Measurements from ENCODE around the gene C16orf74.

C16orf74 gene

GRCh38 chr16:85750827-85751697, at the start of gene C16orf74:
Gene C16orf74 (minus strand): TSS chr16:85751096. CDS start chr16:85735217, 15,879 bp downstream.
- peak within 1 kb of the TSS; percentile 99 for H3K4me2 ChIP-seq
- peak within 1 kb of the TSS; percentile 79 for H3K27ac ChIP-seq
- H3K36me3 ChIP-seq: no peaks in the 10 kb centered on the region
- peaks cover 43% of the 10 kb centered on the region for H4K20me1 ChIP-seq
- H3K4me3 ChIP-seq: peak within 1 kb of the TSS; percentile 80
- H3K4me1 ChIP-seq: peaks cover 96% of the 10 kb centered on the region
- no peak for TF ChIP-seq Cebpa-rat (IDR thresholded peaks at IDR 0.05)
- no peaks in the 10 kb centered on the region for H3K9me3 ChIP-seq
- peak within 1 kb of the TSS; percentile 75 for H3K9ac ChIP-seq
- H3K27me3 ChIP-seq: no peaks in the 10 kb centered on the region

DNA sequence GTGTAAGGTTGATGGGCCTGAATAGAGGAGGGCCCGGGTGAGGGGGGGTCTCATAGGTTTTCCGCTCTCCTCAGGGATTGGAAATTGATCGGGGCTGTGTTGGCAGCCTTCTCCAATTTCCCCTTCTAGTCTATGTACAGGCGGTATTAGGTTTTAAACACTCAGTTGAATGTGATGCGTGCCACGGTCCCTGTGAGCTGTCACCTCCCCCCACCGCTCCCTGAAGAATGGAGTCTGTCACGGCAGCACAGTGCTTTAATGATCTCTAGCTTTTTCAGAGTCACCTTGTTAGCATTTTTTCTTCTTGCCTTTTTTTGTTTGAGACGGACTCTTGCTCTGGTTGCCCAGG, 49.4 kb upstream of the C16orf74 start:
- peak overlapping the region; percentile 96 for H3K9ac ChIP-seq
- peak overlapping the region; percentile 84 for H3K4me3 ChIP-seq
- no peaks in the 10 kb centered on the region for H3K27me3 ChIP-seq
- peaks cover 67% of the 10 kb centered on the region for H3K36me3 ChIP-seq
- H3K4me1 ChIP-seq: peaks cover 28% of the 10 kb centered on the region
- peak overlapping the region; percentile 94 for H3K27ac ChIP-seq
- H4K20me1 ChIP-seq: peaks cover 90% of the 10 kb centered on the region
- H3K9me3 ChIP-seq: no peaks in the 10 kb centered on the region
- H3K4me2 ChIP-seq: peak overlapping the region; percentile 99
- TF ChIP-seq Cebpa-rat (IDR thresholded peaks at IDR 0.05): no peak

- Histone ChIP-seq H3K4me1 (peaks cover 28% of the 10 kb centered on the region), H3K27ac (peak within 1 kb of the TSS; percentile 94), H3K9ac (peak within 1 kb of the TSS; percentile 96), H3K9me3 (no peaks in the 10 kb centered on the region), H4K20me1 (peaks cover 90% of the 10 kb centered on the region), H3K4me3 (peak within 1 kb of the TSS; percentile 84), H3K4me2 (peak within 1 kb of the TSS; percentile 99), H3K27me3 (no peaks in the 10 kb centered on the region), H3K36me3 (peaks cover 67% of the 10 kb centered on the region)
- no peak for TF ChIP-seq Cebpa-rat (IDR thresholded peaks at IDR 0.05)
These were observed 48.8 kb upstream of the C16orf74 start, which contains the start of the genes COX4I1 and EMC8 for GRCh38 chr16:85799497-85800320. Gene COX4I1 (plus strand): TSS chr16:85799695. CDS start chr16:85801206, 1,511 bp downstream. Gene EMC8 (minus strand): TSS chr16:85799544. CDS start chr16:85799295, 249 bp downstream.

DNA sequence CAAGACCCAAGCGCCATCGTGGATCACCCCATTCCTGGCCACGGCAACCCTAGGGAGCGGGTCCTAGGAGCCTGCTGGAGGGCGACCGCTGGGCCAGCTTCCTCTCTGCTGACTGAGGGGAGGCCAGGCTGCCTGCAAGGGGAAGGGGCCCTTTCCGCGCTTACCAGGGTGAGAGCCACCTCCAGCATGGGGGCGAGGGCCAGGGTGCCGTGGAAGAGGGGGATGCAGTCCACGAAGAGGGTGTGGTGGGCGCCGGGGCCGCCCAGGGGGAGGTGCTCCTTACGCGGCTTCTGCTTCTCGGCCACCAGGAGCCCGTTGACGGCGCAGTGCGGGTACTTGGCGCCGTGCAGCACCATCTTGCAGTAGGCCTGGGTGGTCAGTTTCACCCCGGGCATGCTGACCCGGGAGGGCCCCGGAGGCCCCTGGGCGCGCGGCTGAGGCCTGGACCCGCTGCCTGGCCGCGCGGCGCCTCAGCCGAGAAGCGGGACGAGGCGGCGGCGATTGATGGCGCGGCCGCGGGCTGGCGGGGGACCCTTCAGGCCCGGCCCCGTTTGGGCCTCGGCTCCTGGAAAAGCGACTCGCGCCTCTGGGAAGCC, 48.1 kb upstream of the C16orf74 start:
- H3K9me3 ChIP-seq: no peaks in the 10 kb centered on the region
- peaks cover 67% of the 10 kb centered on the region for H3K36me3 ChIP-seq
- H3K27me3 ChIP-seq: no peaks in the 10 kb centered on the region
- peak overlapping the region; percentile 94 for H3K27ac ChIP-seq
- H3K9ac ChIP-seq: peak overlapping the region; percentile 96
- H3K4me2 ChIP-seq: peak overlapping the region; percentile 99
- peaks cover 28% of the 10 kb centered on the region for H3K4me1 ChIP-seq
- TF ChIP-seq Cebpa-rat (IDR thresholded peaks at IDR 0.05): no peak
- H4K20me1 ChIP-seq: peaks cover 94% of the 10 kb centered on the region
- H3K4me3 ChIP-seq: peak overlapping the region; percentile 84

GRCh38 chr16:85798283-85798776, 47.4 kb upstream of the C16orf74 start:
- peaks cover 28% of the 10 kb centered on the region for H3K4me1 ChIP-seq
- H3K9me3 ChIP-seq: no peaks in the 10 kb centered on the region
- H3K4me2 ChIP-seq: peak overlapping the region; percentile 99
- no peak for TF ChIP-seq Cebpa-rat (IDR thresholded peaks at IDR 0.05)
- H3K4me3 ChIP-seq: peak overlapping the region; percentile 84
- H3K27me3 ChIP-seq: no peaks in the 10 kb centered on the region
- peaks cover 67% of the 10 kb centered on the region for H3K36me3 ChIP-seq
- peak overlapping the region; percentile 94 for H3K27ac ChIP-seq
- peak overlapping the region; percentile 96 for H3K9ac ChIP-seq
- H4K20me1 ChIP-seq: peaks cover 94% of the 10 kb centered on the region

DNA sequence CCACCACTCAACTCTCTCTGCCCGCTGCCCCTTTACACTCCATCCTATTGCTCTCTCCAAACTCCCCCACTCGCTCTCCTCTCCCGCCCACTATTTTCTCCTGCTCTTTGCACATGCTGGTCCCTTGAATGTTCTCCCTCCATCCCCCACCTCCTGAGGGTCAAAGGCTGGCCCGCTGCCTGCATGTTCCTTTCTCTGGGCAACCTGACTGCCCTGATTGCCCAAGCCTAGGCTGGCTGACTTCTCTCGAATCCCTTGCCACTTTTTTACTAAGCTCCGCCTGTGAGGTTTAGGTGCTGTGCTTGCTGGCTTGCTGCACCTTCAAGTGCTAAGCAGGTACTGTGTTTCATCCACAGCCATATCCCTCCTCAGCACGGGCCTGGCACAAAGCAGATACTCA, 45.7 kb upstream of the C16orf74 start:
- TF ChIP-seq Cebpa-rat (IDR thresholded peaks at IDR 0.05): no peak
- Histone ChIP-seq H3K4me3 (no peak overlapping the region), H3K27me3 (no peaks in the 10 kb centered on the region), H4K20me1 (peaks cover 94% of the 10 kb centered on the region), H3K4me1 (peaks cover 27% of the 10 kb centered on the region), H3K36me3 (peaks cover 67% of the 10 kb centered on the region), H3K4me2 (no peak overlapping the region), H3K9me3 (no peaks in the 10 kb centered on the region), H3K27ac (no peak overlapping the region), H3K9ac (no peak overlapping the region)

- peaks cover 94% of the 10 kb centered on the region for H4K20me1 ChIP-seq
- no peak for TF ChIP-seq Cebpa-rat (IDR thresholded peaks at IDR 0.05)
- H3K27me3 ChIP-seq: no peaks in the 10 kb centered on the region
- peaks cover 23% of the 10 kb centered on the region for H3K4me1 ChIP-seq
- H3K9me3 ChIP-seq: no peaks in the 10 kb centered on the region
- H3K9ac ChIP-seq: no peak overlapping the region
- no peak overlapping the region for H3K27ac ChIP-seq
- no peak overlapping the region for H3K4me2 ChIP-seq
- no peak overlapping the region for H3K4me3 ChIP-seq
- peaks cover 67% of the 10 kb centered on the region for H3K36me3 ChIP-seq
These were observed 45.3 kb upstream of the C16orf74 start for GRCh38 chr16:85796152-85796551.

DNA sequence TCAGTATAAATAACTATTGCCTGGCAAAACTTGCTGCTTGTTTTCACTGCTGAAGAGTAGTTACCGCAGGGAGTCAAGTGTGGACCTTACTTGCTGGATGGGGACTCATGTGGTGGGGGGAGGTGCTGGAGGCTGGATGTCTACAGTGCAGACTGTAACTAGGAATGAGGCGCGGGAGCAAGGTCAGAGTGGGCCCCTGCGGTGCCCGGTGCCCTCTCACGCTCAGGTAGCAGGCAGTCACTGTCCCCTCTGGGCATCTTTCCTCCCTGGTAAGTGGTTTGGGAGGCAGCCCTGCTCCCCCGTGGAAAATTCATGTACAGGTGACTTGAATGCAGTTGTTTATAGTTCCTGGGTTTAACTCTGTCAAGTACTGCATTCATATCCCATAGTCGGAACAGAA, 43.8 kb upstream of the C16orf74 start:
- Histone ChIP-seq H3K4me2 (no peak overlapping the region), H3K27me3 (no peaks in the 10 kb centered on the region), H3K36me3 (peaks cover 77% of the 10 kb centered on the region), H3K4me3 (no peak overlapping the region), H3K9me3 (no peaks in the 10 kb centered on the region), H3K9ac (peak overlapping the region; percentile 8; the same call in 1 of the 2 replicates), H3K27ac (no peak overlapping the region), H3K4me1 (peaks cover 12% of the 10 kb centered on the region), H4K20me1 (peaks cover 95% of the 10 kb centered on the region)
- TF ChIP-seq Cebpa-rat (IDR thresholded peaks at IDR 0.05): no peak

DNA sequence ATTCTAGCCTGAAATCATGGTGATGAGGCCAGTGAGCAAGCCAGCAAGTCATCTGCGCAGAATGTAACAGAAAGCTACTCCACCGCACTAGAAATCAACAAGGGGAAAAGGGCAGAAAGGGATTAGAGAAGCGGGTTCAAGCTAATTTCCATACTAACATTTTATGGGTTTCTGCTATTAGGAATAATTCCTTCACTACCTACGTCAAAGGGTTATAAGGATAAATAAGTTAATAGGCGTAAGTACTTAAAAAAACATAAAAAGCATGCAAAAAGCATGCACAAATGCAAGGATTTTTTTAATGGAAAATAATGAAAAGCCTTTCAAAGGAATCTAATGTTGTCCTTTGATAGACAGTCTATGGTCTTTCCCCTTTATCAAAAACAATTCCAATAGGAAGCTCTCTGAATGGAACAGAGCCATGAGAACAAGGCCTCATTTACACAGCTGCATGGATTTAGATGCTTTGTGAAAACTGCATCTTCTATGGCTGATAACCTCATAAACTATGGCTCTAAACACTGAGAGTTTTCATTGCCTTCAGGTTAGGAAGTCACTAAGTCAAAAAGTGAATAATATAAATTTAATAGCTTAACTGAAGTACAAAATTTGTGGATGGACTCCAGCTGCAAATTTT, 42.9 kb upstream of the C16orf74 start:
- Histone ChIP-seq H4K20me1 (peaks cover 100% of the 10 kb centered on the region), H3K36me3 (peaks cover 86% of the 10 kb centered on the region), H3K9me3 (no peaks in the 10 kb centered on the region), H3K4me3 (no peak overlapping the region), H3K4me2 (no peak overlapping the region), H3K4me1 (peaks cover 12% of the 10 kb centered on the region), H3K27me3 (no peaks in the 10 kb centered on the region), H3K27ac (no peak overlapping the region), H3K9ac (no peak overlapping the region)
- no peak for TF ChIP-seq Cebpa-rat (IDR thresholded peaks at IDR 0.05)

All from BLaER1 (cell line).